Measurements from ENCODE around the gene ARFIP1.
"Not testable (repeated sequence)": the region's sequence is repeated elsewhere in the genome, so short reads cannot be mapped to it uniquely, and the experiment has no call there.

The ARFIP1 gene

GRCh38 chr4:152854016-152854415 lies 74.3 kb downstream of the ARFIP1 start:
- not testable (repeated sequence) for H4K8ac ChIP-seq (ENCODE audit: low read depth, low read length)

GRCh38 chr4:152856960-152857359 lies 77.2 kb downstream of the ARFIP1 start:
- H2AFZ ChIP-seq (ENCODE audit: low read length), result no peak overlapping the region

More at GRCh38 chr4:152854016-152854415, 74.3 kb downstream of the ARFIP1 start:
- H3K79me1 ChIP-seq (ENCODE audit: low read depth, low read length); H4K91ac ChIP-seq (ENCODE audit: low read depth, low read length, poor library complexity); H3K36me3 ChIP-seq (replicated peaks in 1 of 2; ENCODE audit: control insufficient read depth in 2 of 2, insufficient read depth in 2 of 2, low read length in 2 of 2); H3K4me2 ChIP-seq (ENCODE audit: insufficient read depth, low read length, poor library complexity, severe bottlenecking); H3K9ac ChIP-seq (ENCODE audit: low read depth, low read length, poor library complexity); H3K23ac ChIP-seq (ENCODE audit: low read depth, low read length, poor library complexity); H2AK5ac ChIP-seq (ENCODE audit: low read depth, low read length); H3K14ac ChIP-seq (ENCODE audit: low read length); H2BK120ac ChIP-seq (ENCODE audit: low read depth, low read length); H2AFZ ChIP-seq (ENCODE audit: low read length); H2BK5ac ChIP-seq (ENCODE audit: low read length); H3K27me3 ChIP-seq (ENCODE audit: control insufficient read depth in 3 of 3, insufficient read depth in 3 of 3, low read depth in 1 of 3, low read length in 3 of 3); H2BK15ac ChIP-seq (ENCODE audit: low read length); H3K18ac ChIP-seq (ENCODE audit: low read length); DNase-seq (ENCODE audit: low spot score); H3K4me1 ChIP-seq (ENCODE audit: control insufficient read depth in 2 of 2, insufficient read depth in 1 of 2, low read depth in 1 of 2, low read length in 2 of 2); H3K4me3 ChIP-seq (ENCODE audit: low read length in 2 of 2); H3K27ac ChIP-seq (replicated peaks; ENCODE audit: low read length); H3K4ac ChIP-seq (ENCODE audit: low read length); H2BK12ac ChIP-seq (ENCODE audit: low read length): not testable (repeated sequence)
- peaks cover 4 to 20% of the 10 kb centered on the region in 2 donors for H3K9me3 ChIP-seq (replicated peaks in 1 of 2; ENCODE audit: control insufficient read depth in 2 of 2, insufficient read depth in 1 of 2, low read depth in 1 of 2, low read length in 2 of 2)
- WGBS, 2 donors (ENCODE audit: extremely low coverage in 2 of 2, insufficient read length in 2 of 2, insufficient replicate concordance in 1 of 2), result no CpG with 5 or more reads among the region's 5 CpGs

GRCh38 chr4:152858934-152859333 lies 79.2 kb downstream of the ARFIP1 start:
- H3K9me3 ChIP-seq (replicated peaks in 1 of 2; ENCODE audit: control insufficient read depth in 2 of 2, insufficient read depth in 1 of 2, low read depth in 1 of 2, low read length in 2 of 2), result peaks cover 4 to 9% of the 10 kb centered on the region in 2 donors

More at GRCh38 chr4:152856960-152857359, 77.2 kb downstream of the ARFIP1 start:
- Histone ChIP-seq H2BK5ac (ENCODE audit: low read length) (no peak overlapping the region), H3K36me3 (replicated peaks in 1 of 2; ENCODE audit: control insufficient read depth in 2 of 2, insufficient read depth in 2 of 2, low read length in 2 of 2) (no peaks in the 10 kb centered on the region), H3K4me2 (ENCODE audit: insufficient read depth, low read length, poor library complexity, severe bottlenecking) (no peak overlapping the region), H3K4me3 (ENCODE audit: low read length in 2 of 2) (no peak overlapping the region), H2BK12ac (ENCODE audit: low read length) (no peak overlapping the region), H2AK5ac (ENCODE audit: low read depth, low read length) (no peak overlapping the region), H3K4ac (ENCODE audit: low read length) (no peak overlapping the region), H2BK15ac (ENCODE audit: low read length) (no peak overlapping the region), H3K18ac (ENCODE audit: low read length) (no peak overlapping the region), H2BK120ac (ENCODE audit: low read depth, low read length) (no peak overlapping the region), H3K23ac (ENCODE audit: low read depth, low read length, poor library complexity) (no peak overlapping the region), H3K9ac (ENCODE audit: low read depth, low read length, poor library complexity) (no peak overlapping the region), H4K8ac (ENCODE audit: low read depth, low read length) (no peak overlapping the region), H3K27me3 (ENCODE audit: control insufficient read depth in 3 of 3, insufficient read depth in 3 of 3, low read depth in 1 of 3, low read length in 3 of 3) (no peaks in the 10 kb centered on the region), H3K79me1 (ENCODE audit: low read depth, low read length) (peaks cover 9% of the 10 kb centered on the region), H3K9me3 (replicated peaks in 1 of 2; ENCODE audit: control insufficient read depth in 2 of 2, insufficient read depth in 1 of 2, low read depth in 1 of 2, low read length in 2 of 2) (peaks cover 4 to 20% of the 10 kb centered on the region in 2 donors), H4K91ac (ENCODE audit: low read depth, low read length, poor library complexity) (no peak overlapping the region), H3K4me1 (ENCODE audit: control insufficient read depth in 2 of 2, insufficient read depth in 1 of 2, low read depth in 1 of 2, low read length in 2 of 2) (no peaks in the 10 kb centered on the region), H3K27ac (replicated peaks; ENCODE audit: low read length) (no peak overlapping the region), H3K14ac (ENCODE audit: low read length) (no peak overlapping the region)
- no peak for DNase-seq (ENCODE audit: low spot score)
- no CpG with 5 or more reads among the region's 4 CpGs for WGBS, 2 donors (ENCODE audit: extremely low coverage in 2 of 2, insufficient read length in 2 of 2, insufficient replicate concordance in 1 of 2)

GRCh38 chr4:152860046-152860445 lies 80.3 kb downstream of the ARFIP1 start:
- Histone ChIP-seq H2BK12ac (ENCODE audit: low read length) (no peak overlapping the region), H2AFZ (ENCODE audit: low read length) (no peak overlapping the region), H3K4me3 (ENCODE audit: low read length in 2 of 2) (no peak overlapping the region), H3K4me1 (ENCODE audit: control insufficient read depth in 2 of 2, insufficient read depth in 1 of 2, low read depth in 1 of 2, low read length in 2 of 2) (no peaks in the 10 kb centered on the region), H3K4ac (ENCODE audit: low read length) (no peak overlapping the region), H3K79me1 (ENCODE audit: low read depth, low read length) (peaks cover 3% of the 10 kb centered on the region), H3K14ac (ENCODE audit: low read length) (no peak overlapping the region), H3K27me3 (ENCODE audit: control insufficient read depth in 3 of 3, insufficient read depth in 3 of 3, low read depth in 1 of 3, low read length in 3 of 3) (no peaks in the 10 kb centered on the region), H2AK5ac (ENCODE audit: low read depth, low read length) (no peak overlapping the region), H4K8ac (ENCODE audit: low read depth, low read length) (no peak overlapping the region), H3K23ac (ENCODE audit: low read depth, low read length, poor library complexity) (no peak overlapping the region), H4K91ac (ENCODE audit: low read depth, low read length, poor library complexity) (no peak overlapping the region), H2BK15ac (ENCODE audit: low read length) (no peak overlapping the region), H3K18ac (ENCODE audit: low read length) (no peak overlapping the region), H3K36me3 (replicated peaks in 1 of 2; ENCODE audit: control insufficient read depth in 2 of 2, insufficient read depth in 2 of 2, low read length in 2 of 2) (peaks cover 0 to 13% of the 10 kb centered on the region in 2 donors), H2BK5ac (ENCODE audit: low read length) (no peak overlapping the region), H3K9me3 (replicated peaks in 1 of 2; ENCODE audit: control insufficient read depth in 2 of 2, insufficient read depth in 1 of 2, low read depth in 1 of 2, low read length in 2 of 2) (no peaks in the 10 kb centered on the region), H3K27ac (replicated peaks; ENCODE audit: low read length) (no peak overlapping the region), H3K9ac (ENCODE audit: low read depth, low read length, poor library complexity) (no peak overlapping the region), H2BK120ac (ENCODE audit: low read depth, low read length) (no peak overlapping the region), H3K4me2 (ENCODE audit: insufficient read depth, low read length, poor library complexity, severe bottlenecking) (no peak overlapping the region)
- no peak for DNase-seq (ENCODE audit: low spot score)

More at GRCh38 chr4:152858934-152859333, 79.2 kb downstream of the ARFIP1 start:
- no peak overlapping the region for H3K4me2 ChIP-seq (ENCODE audit: insufficient read depth, low read length, poor library complexity, severe bottlenecking)
- no peak overlapping the region for H4K91ac ChIP-seq (ENCODE audit: low read depth, low read length, poor library complexity)
- H3K4me1 ChIP-seq (ENCODE audit: control insufficient read depth in 2 of 2, insufficient read depth in 1 of 2, low read depth in 1 of 2, low read length in 2 of 2), result no peaks in the 10 kb centered on the region
- no peak overlapping the region for H2BK120ac ChIP-seq (ENCODE audit: low read depth, low read length)
- peaks cover 0 to 2% of the 10 kb centered on the region in 2 donors for H3K36me3 ChIP-seq (replicated peaks in 1 of 2; ENCODE audit: control insufficient read depth in 2 of 2, insufficient read depth in 2 of 2, low read length in 2 of 2)
- H3K27me3 ChIP-seq (ENCODE audit: control insufficient read depth in 3 of 3, insufficient read depth in 3 of 3, low read depth in 1 of 3, low read length in 3 of 3), result no peaks in the 10 kb centered on the region
- H2BK5ac ChIP-seq (ENCODE audit: low read length), result no peak overlapping the region
- H3K23ac ChIP-seq (ENCODE audit: low read depth, low read length, poor library complexity), result no peak overlapping the region
- H3K14ac ChIP-seq (ENCODE audit: low read length), result no peak overlapping the region
- no peak for DNase-seq (ENCODE audit: low spot score)
- H2AK5ac ChIP-seq (ENCODE audit: low read depth, low read length), result no peak overlapping the region
- no peak overlapping the region for H4K8ac ChIP-seq (ENCODE audit: low read depth, low read length)
- H2BK15ac ChIP-seq (ENCODE audit: low read length), result no peak overlapping the region
- H2BK12ac ChIP-seq (ENCODE audit: low read length), result no peak overlapping the region
- no peak overlapping the region for H3K9ac ChIP-seq (ENCODE audit: low read depth, low read length, poor library complexity)
- H3K18ac ChIP-seq (ENCODE audit: low read length), result no peak overlapping the region
- H3K27ac ChIP-seq (replicated peaks; ENCODE audit: low read length), result no peak overlapping the region
- peak overlapping the region in 1 of 2 donors; percentile 40 for H3K4me3 ChIP-seq (ENCODE audit: low read length in 2 of 2)
- peaks cover 9% of the 10 kb centered on the region for H3K79me1 ChIP-seq (ENCODE audit: low read depth, low read length)
- WGBS, 2 donors (ENCODE audit: extremely low coverage in 2 of 2, insufficient read length in 2 of 2, insufficient replicate concordance in 1 of 2), result no CpG with 5 or more reads among the region's 6 CpGs
- H3K4ac ChIP-seq (ENCODE audit: low read length), result no peak overlapping the region
- H2AFZ ChIP-seq (ENCODE audit: low read length), result no peak overlapping the region

Data from neuronal stem cell (in vitro differentiated cells).